Gastrocnemius medialis (tissue), 4 donors: ENCODE data around the gene PPP1CA. TPM values are rescaled to one million over a fixed set of nuclear protein-coding genes. Genes with fewer than 3 reads are reported as not detected.

ENCODE experiments used
- ATAC-seq, 2 donors: fragments of 150-250 bp; one replicate each; pipeline ENCODE4 v1.9.1; 2016
- DNase-seq, 2 donors: peaks; one replicate each; pipeline ENCODE4 v3.0.0-alpha.2; 2019
- H3K27ac ChIP-seq, 4 donors: fragments of 200-600 bp; sonication (generic); 1 replicate in 1 of 4; 2 replicates in 3 of 4; pipeline ENCODE4 v1.5.1; 2016 to 2018; ENCODE audit warnings: mild to moderate bottlenecking in 2 of 4, moderate library complexity in 1 of 4
- H3K27me3 ChIP-seq, 3 donors: fragments of 200-600 bp; sonication (generic) in 2 of 3; 1 replicate in 1 of 3; 2 replicates in 2 of 3; pipeline versions ENCODE4 v1.5.1 to v1.6.0; 2016 to 2019; ENCODE audit warnings: mild to moderate bottlenecking in 1 of 3, moderate library complexity in 1 of 3
- H3K36me3 ChIP-seq, 2 donors: fragments of 200-600 bp; sonication (generic) in 1 of 2; one replicate each; pipeline ENCODE4 v1.5.1; 2017 to 2018
- H3K4me1 ChIP-seq, 2 donors: fragments of 200-600 bp; sonication (generic) in 1 of 2; one replicate each; pipeline ENCODE4 v1.5.1; 2016 to 2017; ENCODE audit warnings: mild to moderate bottlenecking in 2 of 2
- H3K4me3 ChIP-seq, 4 donors: fragments of 200-600 bp; sonication (generic) in 3 of 4; 1 replicate in 1 of 4; 2 replicates in 3 of 4; pipeline ENCODE4 v1.5.1; 2016 to 2019; ENCODE audit warnings: mild to moderate bottlenecking in 2 of 4
- H3K9me3 ChIP-seq, 3 donors: fragments of 200-600 bp; sonication (generic) in 2 of 3; 1 replicate in 1 of 3; 2 replicates in 2 of 3; pipeline ENCODE4 v1.5.1; 2016 to 2019
- CTCF ChIP-seq, 5 experiments: fragments of 450-650 bp in 3 of 5; fragments of 200-600 bp in 2 of 5; sonication (generic) in 2 of 5; IDR thresholded peaks in 4 of 5; conservative IDR thresholded peaks in 1 of 5; 1 replicate in 4 of 5; 2 replicates in 1 of 5; pipeline ENCODE4 v1.5.1; 2016 to 2019; ENCODE audit warnings: antibody characterized with exemption in 5 of 5, mild to moderate bottlenecking in 3 of 5, moderate library complexity in 3 of 5
- POLR2A ChIP-seq, 2 donors: fragments of 450-650 bp; IDR thresholded peaks; one replicate each; pipeline ENCODE4 v1.6.1; 2017; ENCODE audit warnings: antibody characterized with exemption in 2 of 2, mild to moderate bottlenecking in 2 of 2, moderate library complexity in 2 of 2
- in situ Hi-C, 4 donors: fragments of 200-750 bp; cut with MboI; loops; one replicate each; pipeline versions ENCODE4 v1.15.0 to v1.8.0; 2017; ENCODE audit warnings: low sequenced_read_pairs in 4 of 4
- intact Hi-C: fragments of 100-400 bp; cut with DNase I; formaldehyde crosslinking; loops from one replicate; pipeline ENCODE4 v1.15.1; 2023; ENCODE audit warnings: low total_unique reads
- total RNA-seq, 4 donors: library from RNA; depleted of rRNA; stranded (reverse); fragments of >200 nt; gene quantifications; one replicate each; pipeline versions ENCODE4 v1.1.0 to v1.2.3, GENCODE V29; 2016

PPP1CA gene
- total RNA-seq, 4 donors from 2014 or later = 78.4 to 193 (median 124) TPM

DNA sequence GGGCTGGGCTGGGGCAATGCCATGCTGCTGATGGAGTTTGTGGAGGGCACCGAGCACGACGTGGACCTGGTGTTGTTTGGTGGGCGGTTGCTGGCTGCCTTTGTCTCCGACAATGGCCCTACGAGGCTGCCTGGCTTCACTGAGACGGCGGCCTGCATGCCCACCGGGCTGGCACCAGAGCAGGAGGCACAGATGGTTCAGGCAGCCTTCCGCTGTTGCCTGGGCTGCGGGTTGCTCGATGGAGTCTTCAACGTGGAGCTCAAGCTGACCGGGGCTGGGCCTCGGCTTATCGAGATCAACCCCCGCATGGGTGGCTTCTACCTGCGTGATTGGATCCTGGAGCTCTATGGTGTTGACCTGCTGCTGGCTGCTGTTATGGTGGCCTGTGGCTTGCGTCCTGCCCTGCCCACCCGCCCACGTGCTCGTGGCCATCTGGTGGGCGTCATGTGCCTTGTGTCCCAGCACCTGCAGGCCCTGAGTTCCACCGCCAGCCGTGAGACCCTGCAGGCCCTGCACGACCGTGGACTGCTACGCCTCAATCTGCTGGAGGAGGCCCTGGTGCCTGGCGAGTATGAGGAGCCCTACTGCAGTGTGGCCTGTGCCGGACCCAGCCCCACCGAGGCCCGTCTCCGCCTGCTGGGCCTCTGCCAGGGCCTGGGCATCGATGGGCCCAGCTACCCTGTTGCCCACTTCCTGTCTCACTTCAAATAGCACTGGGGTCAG, 22.4 kb upstream of the PPP1CA start:
- DNase-seq (no peak), ATAC-seq (no peak)
- H3K27ac ChIP-seq = no peak overlapping the region
- H3K4me1 ChIP-seq = peaks cover 22 to 28% of the 10 kb centered on the region in 2 donors
- in situ Hi-C loops (no loop called here), intact Hi-C loops (loop anchor here (10.0 kb wide), 2 partner anchors 161 to 1369 kb away; partner anchors contain the start of genes GSTP1 and SF3B2)
- no peaks in the 10 kb centered on the region for H3K27me3 ChIP-seq
- no peak for TF ChIP-seq POLR2A (IDR thresholded peaks at IDR 0.05)
- no peak for TF ChIP-seq CTCF (IDR thresholded peaks at IDR 0.05 in 4 of 5, conservative IDR thresholded peaks at IDR 0.05 in 1 of 5)
- no peak overlapping the region for H3K4me3 ChIP-seq
- no peaks in the 10 kb centered on the region for H3K9me3 ChIP-seq
- H3K36me3 ChIP-seq = no peaks in the 10 kb centered on the region

DNA sequence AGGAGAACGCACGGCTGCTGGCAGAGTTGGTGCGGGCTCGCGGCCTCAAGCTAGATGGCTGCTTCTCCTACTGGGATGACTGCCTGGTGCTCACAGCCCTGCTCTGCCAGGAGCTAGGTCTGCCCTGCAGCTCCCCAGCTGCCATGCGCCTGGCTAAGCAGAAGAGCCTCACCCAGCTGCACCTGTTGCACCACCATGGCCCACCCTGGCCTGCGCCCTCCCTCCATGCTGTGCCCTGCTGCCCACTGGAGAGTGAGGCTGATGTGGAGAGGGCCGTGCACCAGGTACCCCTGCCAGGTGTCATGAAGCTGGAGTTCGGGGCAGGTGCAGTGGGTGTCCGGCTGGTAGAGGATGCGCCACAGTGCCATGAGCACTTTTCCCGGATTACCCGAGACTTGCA, 21.8 kb upstream of the PPP1CA start:
- no peak overlapping the region for H3K4me3 ChIP-seq
- TF ChIP-seq POLR2A (IDR thresholded peaks at IDR 0.05) (no peak), CTCF (IDR thresholded peaks at IDR 0.05 in 4 of 5, conservative IDR thresholded peaks at IDR 0.05 in 1 of 5) (no peak)

GRCh38 chr11:67422891-67423290, 21.2 kb upstream of the PPP1CA start:
- H3K27ac ChIP-seq = peak overlapping the region in 1 of 4 donors; percentile 38
- intact Hi-C loops (loop anchor here (10.0 kb wide), 2 partner anchors 162 to 1368 kb away; partner anchors contain the start of genes GSTP1 and SF3B2), in situ Hi-C loops (no loop called here)
- H3K9me3 ChIP-seq = no peaks in the 10 kb centered on the region
- ATAC-seq (no peak), DNase-seq (no peak)
- H3K4me1 ChIP-seq = peaks cover 31 to 36% of the 10 kb centered on the region in 2 donors
- H3K27me3 ChIP-seq = no peaks in the 10 kb centered on the region
- no peak for TF ChIP-seq POLR2A (IDR thresholded peaks at IDR 0.05)
- no peak for TF ChIP-seq CTCF (IDR thresholded peaks at IDR 0.05 in 4 of 5, conservative IDR thresholded peaks at IDR 0.05 in 1 of 5)
- no peaks in the 10 kb centered on the region for H3K36me3 ChIP-seq
- H3K4me3 ChIP-seq = no peak overlapping the region

More for the DNA sequence above, 21.8 kb upstream of the PPP1CA start:
- no peaks in the 10 kb centered on the region for H3K9me3 ChIP-seq
- H3K36me3 ChIP-seq = no peaks in the 10 kb centered on the region
- no peaks in the 10 kb centered on the region for H3K27me3 ChIP-seq
- intact Hi-C loops (loop anchor here (10.0 kb wide), 2 partner anchors 161 to 1369 kb away; partner anchors contain the start of genes GSTP1 and SF3B2), in situ Hi-C loops (no loop called here)
- ATAC-seq (no peak), DNase-seq (no peak)
- H3K4me1 ChIP-seq = peaks cover 27 to 30% of the 10 kb centered on the region in 2 donors
- no peak overlapping the region for H3K27ac ChIP-seq

GRCh38 chr11:67421430-67422031, 19.9 kb upstream of the PPP1CA start:
- ATAC-seq (no peak), DNase-seq (no peak)
- no peaks in the 10 kb centered on the region for H3K27me3 ChIP-seq
- no peak for TF ChIP-seq CTCF (IDR thresholded peaks at IDR 0.05 in 4 of 5, conservative IDR thresholded peaks at IDR 0.05 in 1 of 5)
- peaks cover 38 to 43% of the 10 kb centered on the region in 2 donors for H3K4me1 ChIP-seq
- peak overlapping the region in 3 of 4 donors; percentile 21 to 77 (median 59) for H3K4me3 ChIP-seq
- no peaks in the 10 kb centered on the region for H3K36me3 ChIP-seq
- in situ Hi-C loops (no loop called here), intact Hi-C loops (loop anchor here (1.0 to 10.0 kb wide), 3 partner anchors 19 to 1367 kb away; partner anchors contain the start of genes GSTP1 and SF3B2)
- peak overlapping the region; percentile 78 to 97 (median 87) for H3K27ac ChIP-seq
- no peaks in the 10 kb centered on the region for H3K9me3 ChIP-seq
